ENCODE results near the gene RECQL.

GRCh38 chr12:21471294-21471693 lies 30.1 kb downstream of the RECQL start:
- TF ChIP-seq POLR2A (IDR thresholded peaks at IDR 0.05) (no peak), CTCF (IDR thresholded peaks at IDR 0.05) (no peak), EP300 (IDR thresholded peaks at IDR 0.05) (no peak), POLR2AphosphoS5 (IDR thresholded peaks at IDR 0.05) (no peak)
